Jurkat, Clone E6-1 (cell line): ENCODE data around the gene NPAS2.

Source experiments
- DNase-seq: peaks from one replicate; pipeline ENCODE4 v3.0.0-alpha.2; 2011; ENCODE audit warnings: low read depth, low spot score
- H3K4me3 ChIP-seq: 2 replicates; pipeline ENCODE4 v1.5.1; 2011; ENCODE audit warnings: mild to moderate bottlenecking, low read length, control low read depth, moderate library complexity

Gene NPAS2

GRCh38 chr2:100972452-100972851, 152.5 kb downstream of the NPAS2 start:
- no peak for DNase-seq
- no peak overlapping the region for H3K4me3 ChIP-seq

DNA sequence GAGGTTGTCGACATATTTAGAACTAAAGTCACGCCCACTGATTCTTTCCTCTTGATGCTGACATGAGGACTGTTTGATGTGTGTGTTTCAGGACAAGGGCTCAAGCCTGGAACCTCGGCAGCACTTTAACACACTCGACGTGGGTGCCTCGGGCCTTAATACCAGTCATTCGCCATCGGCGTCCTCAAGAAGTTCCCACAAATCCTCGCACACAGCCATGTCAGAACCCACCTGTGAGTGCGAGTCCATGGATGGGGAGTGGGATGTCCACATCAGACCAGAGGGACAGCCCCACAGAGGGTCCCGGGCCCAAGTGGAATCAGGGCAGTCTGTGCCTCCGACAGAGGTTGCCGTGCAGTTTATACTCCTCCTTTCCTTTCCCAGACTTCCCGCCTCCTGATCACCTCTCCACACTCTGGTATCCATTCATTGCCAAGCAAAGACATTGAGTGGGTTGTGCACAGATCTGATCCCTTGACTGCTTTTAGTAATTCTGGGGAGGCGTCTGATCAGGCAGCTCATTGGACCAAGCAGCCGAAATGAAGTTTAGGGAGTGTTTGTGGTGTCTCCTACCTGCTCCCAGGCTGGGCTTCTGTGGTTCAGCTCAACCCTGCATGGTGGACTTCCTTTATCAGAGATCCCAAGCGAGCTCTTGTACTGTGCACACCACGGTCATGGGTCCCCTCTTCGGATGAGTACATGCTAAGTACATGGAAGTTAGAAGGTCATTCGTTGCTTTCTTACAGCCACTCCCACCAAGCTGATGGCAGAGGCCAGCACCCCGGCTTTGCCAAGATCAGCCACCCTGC, 155.0 kb downstream of the NPAS2 start:
- no peak overlapping the region for H3K4me3 ChIP-seq
- no peak for DNase-seq

- no peak overlapping the region for H3K4me3 ChIP-seq
- no peak for DNase-seq
Measured at GRCh38 chr2:100975521-100975785, 155.5 kb downstream of the NPAS2 start.

- no peak overlapping the region for H3K4me3 ChIP-seq
- DNase-seq = no peak
Measured at GRCh38 chr2:100976061-100976460, 156.1 kb downstream of the NPAS2 start.

GRCh38 chr2:100976645-100977391, 156.9 kb downstream of the NPAS2 start:
- peak; percentile 28 for DNase-seq
- H3K4me3 ChIP-seq = no peak overlapping the region

GRCh38 chr2:100977511-100977910, 157.6 kb downstream of the NPAS2 start:
- H3K4me3 ChIP-seq = no peak overlapping the region
- no peak for DNase-seq

- no peak for DNase-seq
- no peak overlapping the region for H3K4me3 ChIP-seq
Measured at GRCh38 chr2:100978582-100979191, 158.7 kb downstream of the NPAS2 start.

DNA sequence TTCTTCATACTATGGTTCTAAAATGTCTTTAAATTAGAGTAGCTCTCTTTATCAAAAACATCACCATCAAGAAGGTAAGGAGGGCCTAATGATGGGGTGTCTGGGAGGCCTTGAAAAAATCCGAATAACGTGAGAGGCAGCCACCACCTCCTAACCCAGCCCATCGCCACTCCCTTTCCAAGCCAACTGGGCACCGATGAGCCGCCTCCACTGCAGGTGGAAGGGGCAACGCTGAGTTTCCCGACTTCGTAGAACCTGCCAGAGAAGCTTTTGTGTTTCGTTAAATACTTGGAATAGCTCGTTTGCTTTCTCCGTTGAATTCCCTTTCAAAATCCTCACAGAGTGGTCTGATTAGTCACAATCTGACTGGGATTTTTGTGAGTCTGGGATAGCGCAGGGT, 160.1 kb downstream of the NPAS2 start:
- H3K4me3 ChIP-seq = no peak overlapping the region
- no peak for DNase-seq

GRCh38 chr2:100981011-100981410, 161.1 kb downstream of the NPAS2 start:
- no peak overlapping the region for H3K4me3 ChIP-seq
- no peak for DNase-seq

GRCh38 chr2:100982431-100982861, 162.5 kb downstream of the NPAS2 start:
- no peak overlapping the region for H3K4me3 ChIP-seq
- no peak for DNase-seq

DNA sequence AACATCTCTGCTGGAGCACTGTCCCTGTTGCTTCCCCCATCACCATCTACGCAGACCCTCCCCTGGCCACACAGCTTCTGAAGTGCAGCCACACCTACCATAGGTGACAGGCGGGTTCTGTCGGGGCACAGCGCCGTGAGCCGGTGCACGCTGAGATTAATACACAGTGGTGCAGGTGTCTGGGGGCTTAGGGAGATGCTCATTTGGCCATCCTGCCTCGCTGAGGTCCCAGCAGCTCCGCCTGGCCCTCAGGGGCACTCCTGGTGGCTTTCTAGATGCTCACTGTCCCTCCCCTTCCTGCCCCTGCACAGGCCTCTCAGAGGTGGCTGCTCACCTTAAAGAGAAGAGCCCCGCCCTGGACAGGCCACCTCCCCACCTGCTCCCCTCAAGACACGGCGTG, 163.3 kb downstream of the NPAS2 start:
- no peak for DNase-seq
- H3K4me3 ChIP-seq = no peak overlapping the region

DNA sequence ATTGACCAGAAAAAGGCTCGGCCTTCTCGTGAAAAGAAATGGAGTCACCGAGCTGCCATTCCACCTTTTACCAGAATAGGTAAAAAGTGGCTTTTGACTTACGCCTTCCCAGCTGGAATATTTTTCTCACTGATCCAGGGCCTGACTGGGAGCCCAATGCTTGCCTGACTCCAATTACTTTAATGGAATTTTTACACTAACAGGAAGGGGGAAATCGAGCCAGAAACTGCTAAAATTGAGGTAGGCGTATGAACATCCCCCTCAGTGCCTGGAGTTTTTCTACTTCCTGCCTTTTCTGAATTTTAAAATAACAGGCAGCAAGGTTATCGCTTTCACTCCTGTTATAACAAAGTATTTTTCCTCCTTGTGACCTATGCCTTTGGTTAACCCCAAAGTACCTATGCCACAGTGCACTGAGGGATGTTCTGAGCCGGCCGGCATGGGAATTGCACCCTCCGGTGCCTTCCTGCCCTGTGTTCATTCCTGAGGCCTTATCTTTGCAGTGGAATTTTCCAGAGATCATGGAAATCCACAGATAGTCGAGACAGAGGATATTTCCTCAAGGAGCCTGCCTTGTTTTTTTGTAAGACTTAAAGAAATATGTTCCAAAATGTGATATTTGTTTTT, 163.9 kb downstream of the NPAS2 start:
- no peak for DNase-seq
- no peak overlapping the region for H3K4me3 ChIP-seq

DNA sequence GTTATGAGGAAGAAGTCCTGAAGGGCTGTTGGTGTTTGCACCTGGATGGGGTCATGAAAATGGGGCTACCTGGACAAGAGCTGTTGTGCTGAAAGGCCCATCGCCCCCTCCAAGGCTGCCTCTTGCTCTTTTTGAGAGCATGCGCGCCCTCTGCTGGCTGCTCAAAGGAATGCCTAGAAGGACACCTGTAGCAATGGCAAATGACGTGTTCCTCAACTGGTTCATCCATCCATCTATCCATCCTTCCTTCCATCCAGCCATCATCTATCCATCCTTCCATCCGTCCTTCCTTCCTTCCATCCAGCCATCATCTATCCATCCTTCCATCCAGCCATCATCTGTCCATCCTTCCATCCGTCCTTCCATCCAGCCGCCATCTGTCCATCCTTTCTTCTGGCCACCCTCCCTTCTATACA, 165.0 kb downstream of the NPAS2 start:
- peak; percentile 69 for DNase-seq
- H3K4me3 ChIP-seq = no peak overlapping the region

- no peak overlapping the region for H3K4me3 ChIP-seq
- no peak for DNase-seq
Measured at GRCh38 chr2:100986157-100986556, 166.2 kb downstream of the NPAS2 start.

DNA sequence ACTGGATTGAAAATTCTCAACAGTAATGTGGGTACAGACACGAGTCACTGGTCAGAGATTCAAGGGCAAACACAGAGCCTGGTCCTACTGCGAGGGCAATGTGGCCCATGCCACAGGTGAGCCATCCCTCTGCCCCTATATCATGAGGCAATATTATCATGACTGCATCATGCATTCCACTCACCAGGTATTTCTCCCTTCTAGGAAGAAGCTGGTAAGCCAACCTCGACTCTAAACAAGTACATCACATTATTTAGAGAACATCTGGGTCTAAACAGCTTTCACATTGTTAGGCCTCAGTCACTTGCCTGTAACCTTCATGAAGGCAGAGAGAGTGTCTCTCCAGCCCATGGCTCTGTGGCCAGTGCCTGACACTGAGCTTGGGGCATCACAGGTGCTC, 167.6 kb downstream of the NPAS2 start:
- no peak for DNase-seq
- H3K4me3 ChIP-seq = no peak overlapping the region

- no peak overlapping the region for H3K4me3 ChIP-seq
- no peak for DNase-seq
Measured at GRCh38 chr2:100987974-100988373, 168.0 kb downstream of the NPAS2 start.

DNA sequence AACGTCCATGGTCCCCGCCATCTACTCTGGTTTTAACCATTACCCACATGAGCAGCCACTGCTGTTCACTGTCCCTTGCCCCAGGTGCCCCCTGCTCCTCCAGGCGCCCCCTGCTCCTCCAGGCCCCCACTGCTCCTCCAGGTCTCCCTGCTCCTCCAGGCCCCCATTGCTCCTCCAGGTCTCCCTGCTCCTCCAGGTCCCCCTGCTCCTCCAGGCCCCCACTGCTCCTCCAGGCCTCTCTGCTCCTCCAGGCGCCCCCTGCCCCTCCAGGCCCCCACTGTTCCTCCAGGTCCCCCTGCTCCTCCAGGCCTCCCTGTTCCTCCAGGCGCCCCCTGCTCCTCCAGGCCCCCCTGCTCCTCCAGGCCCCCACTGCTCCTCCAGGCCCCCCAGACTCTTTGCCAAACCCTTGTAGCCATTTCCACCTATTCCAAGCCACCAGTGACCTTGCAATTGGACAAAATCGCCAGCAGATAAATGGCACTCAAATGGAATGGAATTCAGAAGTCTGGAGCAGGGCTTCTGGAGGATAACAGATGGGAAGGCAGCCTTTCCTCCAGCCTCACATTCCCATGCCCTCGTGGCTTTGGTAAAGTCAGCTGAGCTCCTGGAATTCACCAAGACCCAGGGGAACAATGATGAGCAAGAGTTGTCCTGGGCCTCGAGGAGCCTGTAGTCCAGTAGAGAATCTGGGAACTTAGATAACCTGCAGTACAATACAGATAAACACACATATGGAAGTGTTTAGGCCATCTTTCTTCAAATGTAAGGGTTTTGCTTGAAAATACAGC, 168.9 kb downstream of the NPAS2 start:
- DNase-seq = no peak
- H3K4me3 ChIP-seq = no peak overlapping the region

DNA sequence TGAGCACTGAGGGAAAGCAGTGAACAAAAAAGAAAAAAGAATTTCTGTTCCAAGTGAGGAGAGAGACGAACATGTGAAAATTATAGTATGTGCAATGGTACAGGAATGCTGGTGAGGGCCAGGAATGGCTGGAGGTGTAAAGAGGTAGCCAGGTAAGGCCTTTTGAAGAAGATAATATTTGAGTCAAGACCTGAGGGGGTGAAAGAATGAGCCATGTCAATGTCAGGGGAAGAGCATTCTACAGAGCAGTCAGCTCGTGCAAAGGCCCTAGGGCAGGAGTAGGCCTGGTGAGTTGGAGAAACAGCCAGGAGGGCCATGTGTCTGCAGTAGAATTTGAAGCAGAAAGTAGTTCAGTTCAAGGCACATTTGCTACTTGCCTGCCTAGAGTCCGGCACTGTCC, 169.7 kb downstream of the NPAS2 start:
- no peak for DNase-seq
- no peak overlapping the region for H3K4me3 ChIP-seq

DNA sequence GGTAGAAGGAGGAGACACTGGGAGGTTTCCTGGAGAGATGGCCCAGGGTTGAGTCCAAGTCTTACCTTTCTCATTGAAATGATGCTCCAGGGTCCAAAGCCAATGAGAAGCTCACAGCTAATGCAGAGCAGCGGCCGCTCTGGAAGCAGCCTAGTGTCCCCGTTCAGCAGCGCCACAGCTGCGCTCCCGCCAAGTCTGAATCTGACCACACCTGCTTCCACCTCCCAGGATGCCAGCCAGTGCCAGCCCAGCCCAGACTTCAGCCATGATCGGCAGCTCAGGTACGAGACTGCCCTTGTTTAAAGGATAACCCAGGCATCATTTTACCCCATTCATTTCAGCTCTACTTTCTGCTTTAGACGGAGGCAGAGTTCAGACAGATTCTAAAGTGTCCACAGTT, 170.2 kb downstream of the NPAS2 start:
- no peak for DNase-seq
- no peak overlapping the region for H3K4me3 ChIP-seq
